ENCODE data around the gene CASP5.

GRCh38 chr11:105045676-105046296 lies 22.8 kb upstream of the CASP5 start:
- TF ChIP-seq, protein P1, sequence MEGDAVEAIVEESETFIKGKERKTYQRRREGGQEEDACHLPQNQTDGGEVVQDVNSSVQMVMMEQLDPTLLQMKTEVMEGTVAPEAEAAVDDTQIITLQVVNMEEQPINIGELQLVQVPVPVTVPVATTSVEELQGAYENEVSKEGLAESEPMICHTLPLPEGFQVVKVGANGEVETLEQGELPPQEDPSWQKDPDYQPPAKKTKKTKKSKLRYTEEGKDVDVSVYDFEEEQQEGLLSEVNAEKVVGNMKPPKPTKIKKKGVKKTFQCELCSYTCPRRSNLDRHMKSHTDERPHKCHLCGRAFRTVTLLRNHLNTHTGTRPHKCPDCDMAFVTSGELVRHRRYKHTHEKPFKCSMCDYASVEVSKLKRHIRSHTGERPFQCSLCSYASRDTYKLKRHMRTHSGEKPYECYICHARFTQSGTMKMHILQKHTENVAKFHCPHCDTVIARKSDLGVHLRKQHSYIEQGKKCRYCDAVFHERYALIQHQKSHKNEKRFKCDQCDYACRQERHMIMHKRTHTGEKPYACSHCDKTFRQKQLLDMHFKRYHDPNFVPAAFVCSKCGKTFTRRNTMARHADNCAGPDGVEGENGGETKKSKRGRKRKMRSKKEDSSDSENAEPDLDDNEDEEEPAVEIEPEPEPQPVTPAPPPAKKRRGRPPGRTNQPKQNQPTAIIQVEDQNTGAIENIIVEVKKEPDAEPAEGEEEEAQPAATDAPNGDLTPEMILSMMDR (IDR thresholded peaks at IDR 0.05; ENCODE audit: low read depth, low read length, poor library complexity, severe bottlenecking): no peak
- TF ChIP-seq EZH2phosphoT487 (IDR thresholded peaks at IDR 0.05; ENCODE audit: borderline replicate concordance, low read length): no peak
